ENCODE measurements around the gene SEMA4B.

The SEMA4B gene

DNA sequence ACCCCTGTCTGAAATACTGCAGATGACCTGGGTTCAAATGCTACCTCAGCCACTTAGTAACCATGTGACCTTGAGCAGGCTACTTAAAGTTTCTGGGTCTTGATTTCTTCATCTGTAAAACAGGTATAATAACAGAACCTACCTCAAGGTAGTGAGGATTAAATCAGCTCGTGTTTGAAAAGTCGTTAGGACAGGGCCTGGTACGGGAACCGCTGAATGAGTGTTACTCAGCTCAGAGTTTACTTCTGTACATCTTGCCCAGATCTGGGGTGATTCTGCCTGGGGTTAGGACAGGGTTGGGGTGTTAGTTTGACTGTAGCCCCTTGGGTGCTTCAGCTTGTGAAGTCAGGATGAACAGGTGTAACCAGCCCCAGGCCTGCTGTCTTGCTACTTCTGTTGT lies 1.8 kb downstream of the SEMA4B start:
- H3F3A ChIP-seq (ENCODE audit: insufficient read depth): peaks cover 7% of the 10 kb centered on the region; the same call in 1 of the 2 replicates
- no peaks in the 10 kb centered on the region for H3K9me3 ChIP-seq (ENCODE audit: insufficient read depth, low read length)
- no peak overlapping the region for H3K4me3 ChIP-seq (ENCODE audit: insufficient read depth, low read length, poor library complexity, severe bottlenecking)
- no peak overlapping the region for H3K9ac ChIP-seq (ENCODE audit: low read length)
- no peaks in the 10 kb centered on the region for H3K9me2 ChIP-seq (replicated peaks; ENCODE audit: insufficient read depth, low read length)
- H4K20me1 ChIP-seq (ENCODE audit: low read depth, low read length): no peaks in the 10 kb centered on the region
- H3K36me3 ChIP-seq (ENCODE audit: low read length): no peaks in the 10 kb centered on the region
- TF ChIP-seq, protein P1, sequence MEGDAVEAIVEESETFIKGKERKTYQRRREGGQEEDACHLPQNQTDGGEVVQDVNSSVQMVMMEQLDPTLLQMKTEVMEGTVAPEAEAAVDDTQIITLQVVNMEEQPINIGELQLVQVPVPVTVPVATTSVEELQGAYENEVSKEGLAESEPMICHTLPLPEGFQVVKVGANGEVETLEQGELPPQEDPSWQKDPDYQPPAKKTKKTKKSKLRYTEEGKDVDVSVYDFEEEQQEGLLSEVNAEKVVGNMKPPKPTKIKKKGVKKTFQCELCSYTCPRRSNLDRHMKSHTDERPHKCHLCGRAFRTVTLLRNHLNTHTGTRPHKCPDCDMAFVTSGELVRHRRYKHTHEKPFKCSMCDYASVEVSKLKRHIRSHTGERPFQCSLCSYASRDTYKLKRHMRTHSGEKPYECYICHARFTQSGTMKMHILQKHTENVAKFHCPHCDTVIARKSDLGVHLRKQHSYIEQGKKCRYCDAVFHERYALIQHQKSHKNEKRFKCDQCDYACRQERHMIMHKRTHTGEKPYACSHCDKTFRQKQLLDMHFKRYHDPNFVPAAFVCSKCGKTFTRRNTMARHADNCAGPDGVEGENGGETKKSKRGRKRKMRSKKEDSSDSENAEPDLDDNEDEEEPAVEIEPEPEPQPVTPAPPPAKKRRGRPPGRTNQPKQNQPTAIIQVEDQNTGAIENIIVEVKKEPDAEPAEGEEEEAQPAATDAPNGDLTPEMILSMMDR (IDR thresholded peaks at IDR 0.05; ENCODE audit: insufficient read depth, low read length, poor library complexity, severe bottlenecking): no peak
- no peak for TF ChIP-seq EZH2phosphoT487 (conservative IDR thresholded peaks at IDR 0.05; ENCODE audit: low read length)
- no peaks in the 10 kb centered on the region for H3K27me3 ChIP-seq (ENCODE audit: low read length)
- H2AFZ ChIP-seq (ENCODE audit: low read depth, low read length, severe bottlenecking): no peak overlapping the region
- no peak overlapping the region for H3K4me2 ChIP-seq (ENCODE audit: low read depth, low read length, poor library complexity, severe bottlenecking)
- no peaks in the 10 kb centered on the region for H3K79me2 ChIP-seq (ENCODE audit: insufficient read depth, low read length)
- H3K27ac ChIP-seq (ENCODE audit: low read depth, low read length): no peak overlapping the region

DNA sequence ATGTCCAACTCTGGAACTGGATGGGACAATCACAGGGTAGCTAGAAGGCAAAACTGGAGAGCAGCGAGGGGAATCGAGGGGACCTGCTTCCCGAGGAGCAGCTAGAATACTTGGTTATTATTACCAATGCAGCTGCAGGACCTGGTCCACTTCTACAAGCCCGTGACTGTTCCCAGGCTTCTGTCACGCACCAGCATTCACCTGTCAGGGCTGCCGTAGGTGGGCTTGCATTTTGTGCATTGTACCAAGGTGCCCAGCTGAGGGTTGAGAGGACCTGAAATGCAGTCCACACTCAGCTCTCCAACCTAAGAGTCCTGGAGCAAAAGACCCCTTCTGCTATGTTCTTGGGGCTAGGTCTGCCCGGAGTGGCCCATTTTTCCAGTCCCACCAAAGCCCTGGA lies 2.3 kb downstream of the SEMA4B start:
- no peak for TF ChIP-seq EZH2phosphoT487 (conservative IDR thresholded peaks at IDR 0.05; ENCODE audit: low read length)
- H3K27ac ChIP-seq (ENCODE audit: low read depth, low read length): no peak overlapping the region
- H3K9me3 ChIP-seq (ENCODE audit: insufficient read depth, low read length): no peaks in the 10 kb centered on the region
- H3K4me2 ChIP-seq (ENCODE audit: low read depth, low read length, poor library complexity, severe bottlenecking): no peak overlapping the region
- H3K36me3 ChIP-seq (ENCODE audit: low read length): no peaks in the 10 kb centered on the region
- peaks cover 7% of the 10 kb centered on the region; the same call in 1 of the 2 replicates for H3F3A ChIP-seq (ENCODE audit: insufficient read depth)
- no peak overlapping the region for H3K9ac ChIP-seq (ENCODE audit: low read length)
- no peaks in the 10 kb centered on the region for H3K9me2 ChIP-seq (replicated peaks; ENCODE audit: insufficient read depth, low read length)
- H3K27me3 ChIP-seq (ENCODE audit: low read length): no peaks in the 10 kb centered on the region
- no peaks in the 10 kb centered on the region for H4K20me1 ChIP-seq (ENCODE audit: low read depth, low read length)
- no peak overlapping the region for H2AFZ ChIP-seq (ENCODE audit: low read depth, low read length, severe bottlenecking)
- no peak overlapping the region for H3K4me3 ChIP-seq (ENCODE audit: insufficient read depth, low read length, poor library complexity, severe bottlenecking)
- no peaks in the 10 kb centered on the region for H3K79me2 ChIP-seq (ENCODE audit: insufficient read depth, low read length)

DNA sequence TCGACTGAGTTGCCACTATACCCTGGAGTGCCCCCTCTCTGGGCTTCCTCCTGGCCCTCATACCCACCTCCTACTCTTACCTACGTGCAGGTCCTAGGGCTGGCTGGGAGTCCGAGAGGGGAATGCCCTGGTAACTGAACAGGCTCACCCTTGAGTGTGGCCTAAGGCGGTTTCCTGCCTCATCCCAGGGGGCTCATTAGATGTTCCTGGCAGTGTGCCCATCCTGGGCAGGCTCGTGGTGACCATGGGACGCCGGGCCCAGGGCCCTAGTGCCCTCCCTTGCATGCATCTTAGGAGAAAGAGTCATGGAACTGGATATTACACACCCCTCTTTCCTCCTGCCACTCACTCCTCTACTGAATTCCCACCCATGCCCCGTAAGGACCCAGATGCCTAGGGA lies 2.8 kb downstream of the SEMA4B start:
- Histone ChIP-seq H3K4me2 (ENCODE audit: low read depth, low read length, poor library complexity, severe bottlenecking) (no peak overlapping the region), H3K79me2 (ENCODE audit: insufficient read depth, low read length) (no peaks in the 10 kb centered on the region), H2AFZ (ENCODE audit: low read depth, low read length, severe bottlenecking) (no peak overlapping the region), H3F3A (ENCODE audit: insufficient read depth) (peaks cover 7% of the 10 kb centered on the region; the same call in 1 of the 2 replicates), H3K9me2 (replicated peaks; ENCODE audit: insufficient read depth, low read length) (no peaks in the 10 kb centered on the region), H3K9ac (ENCODE audit: low read length) (no peak overlapping the region), H3K4me3 (ENCODE audit: insufficient read depth, low read length, poor library complexity, severe bottlenecking) (no peak overlapping the region), H3K27me3 (ENCODE audit: low read length) (no peaks in the 10 kb centered on the region), H3K36me3 (ENCODE audit: low read length) (no peaks in the 10 kb centered on the region), H4K20me1 (ENCODE audit: low read depth, low read length) (no peaks in the 10 kb centered on the region), H3K9me3 (ENCODE audit: insufficient read depth, low read length) (no peaks in the 10 kb centered on the region), H3K27ac (ENCODE audit: low read depth, low read length) (no peak overlapping the region)
- TF ChIP-seq EZH2phosphoT487 (conservative IDR thresholded peaks at IDR 0.05; ENCODE audit: low read length): no peak
- TF ChIP-seq, protein P1 (IDR thresholded peaks at IDR 0.05; ENCODE audit: insufficient read depth, low read length, poor library complexity, severe bottlenecking): no peak

DNA sequence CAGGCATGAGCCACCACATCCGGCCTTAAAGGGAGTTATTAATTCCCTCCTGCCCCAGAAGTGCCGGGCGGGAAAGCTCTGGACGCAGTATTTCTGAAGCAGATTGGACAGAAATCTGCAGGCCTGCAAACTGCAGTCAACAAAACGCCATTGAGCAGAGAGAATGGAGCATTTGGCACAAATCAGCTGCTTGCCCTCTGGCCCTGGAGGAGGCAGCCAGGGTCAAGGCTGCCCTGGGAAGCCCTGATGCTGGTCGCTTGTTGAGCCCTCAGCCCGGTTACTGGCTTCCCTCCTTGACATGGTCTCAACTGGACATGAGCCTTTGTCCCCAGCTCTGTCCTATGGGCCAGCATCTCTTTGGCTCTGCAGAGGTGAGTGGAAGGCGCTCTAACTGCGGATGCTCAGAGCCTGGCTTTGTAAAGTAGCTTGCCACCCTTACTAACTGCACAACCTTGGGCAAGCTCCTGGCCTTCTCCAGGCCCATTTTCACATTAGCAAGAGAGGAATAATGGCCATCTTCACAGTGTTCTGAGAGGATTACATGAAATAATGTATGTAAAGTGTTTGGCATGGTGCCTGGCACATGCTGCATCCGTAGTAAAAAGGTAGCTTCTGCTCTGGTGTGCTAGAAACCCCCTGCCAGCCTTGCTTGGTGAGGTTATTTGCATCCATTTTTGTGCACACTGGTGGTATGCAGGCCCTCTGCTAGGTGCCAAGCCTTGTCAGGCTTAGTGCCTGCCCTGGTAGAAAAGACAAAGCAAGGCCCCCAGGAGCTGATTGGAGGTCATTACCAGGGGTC lies 4.1 kb downstream of the SEMA4B start:
- no peaks in the 10 kb centered on the region for H3K27me3 ChIP-seq (ENCODE audit: low read length)
- TF ChIP-seq, protein P1 (IDR thresholded peaks at IDR 0.05; ENCODE audit: insufficient read depth, low read length, poor library complexity, severe bottlenecking): no peak
- TF ChIP-seq EZH2phosphoT487 (conservative IDR thresholded peaks at IDR 0.05; ENCODE audit: low read length): no peak
- H3F3A ChIP-seq (ENCODE audit: insufficient read depth): 0 out of 2 replicates have a peak, but pooled peaks cover 2% of the 10 kb centered on the region
- no peak overlapping the region for H3K4me3 ChIP-seq (ENCODE audit: insufficient read depth, low read length, poor library complexity, severe bottlenecking)
- no peak overlapping the region for H3K9ac ChIP-seq (ENCODE audit: low read length)
- no peaks in the 10 kb centered on the region for H3K79me2 ChIP-seq (ENCODE audit: insufficient read depth, low read length)
- no peaks in the 10 kb centered on the region for H3K36me3 ChIP-seq (ENCODE audit: low read length)
- H3K27ac ChIP-seq (ENCODE audit: low read depth, low read length): no peak overlapping the region
- H3K9me2 ChIP-seq (replicated peaks; ENCODE audit: insufficient read depth, low read length): no peaks in the 10 kb centered on the region
- no peak overlapping the region for H2AFZ ChIP-seq (ENCODE audit: low read depth, low read length, severe bottlenecking)
- H4K20me1 ChIP-seq (ENCODE audit: low read depth, low read length): no peaks in the 10 kb centered on the region
- H3K9me3 ChIP-seq (ENCODE audit: insufficient read depth, low read length): no peaks in the 10 kb centered on the region
- no peak overlapping the region for H3K4me2 ChIP-seq (ENCODE audit: low read depth, low read length, poor library complexity, severe bottlenecking)
